ENCODE data around the gene CREB3L2.
"Not testable (repeated sequence)": the region's sequence is repeated elsewhere in the genome, so short reads cannot be mapped to it uniquely, and the experiment has no call there.

Gene CREB3L2

DNA sequence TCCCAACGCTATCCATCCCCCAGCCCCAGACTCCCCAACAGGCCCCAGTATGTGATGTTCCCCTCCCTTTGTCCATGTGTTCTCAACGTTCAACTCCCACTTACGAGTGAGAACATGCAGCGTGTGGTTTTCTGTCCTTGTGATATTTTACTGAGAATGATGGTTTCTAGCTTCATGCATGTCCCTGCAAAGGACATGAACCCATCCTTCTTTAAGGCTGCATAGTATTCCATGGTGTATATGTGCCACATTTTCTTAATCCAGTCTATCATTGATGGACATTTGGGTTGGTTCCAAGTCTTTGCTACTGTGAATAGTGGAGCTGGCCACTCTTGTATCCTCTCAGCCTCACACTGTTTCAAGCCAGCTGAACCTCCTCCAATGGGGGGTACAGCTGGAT is 33.5 kb downstream of the CREB3L2 start:
- DNase-seq (ENCODE audit: low read depth) = not testable (repeated sequence)

DNA sequence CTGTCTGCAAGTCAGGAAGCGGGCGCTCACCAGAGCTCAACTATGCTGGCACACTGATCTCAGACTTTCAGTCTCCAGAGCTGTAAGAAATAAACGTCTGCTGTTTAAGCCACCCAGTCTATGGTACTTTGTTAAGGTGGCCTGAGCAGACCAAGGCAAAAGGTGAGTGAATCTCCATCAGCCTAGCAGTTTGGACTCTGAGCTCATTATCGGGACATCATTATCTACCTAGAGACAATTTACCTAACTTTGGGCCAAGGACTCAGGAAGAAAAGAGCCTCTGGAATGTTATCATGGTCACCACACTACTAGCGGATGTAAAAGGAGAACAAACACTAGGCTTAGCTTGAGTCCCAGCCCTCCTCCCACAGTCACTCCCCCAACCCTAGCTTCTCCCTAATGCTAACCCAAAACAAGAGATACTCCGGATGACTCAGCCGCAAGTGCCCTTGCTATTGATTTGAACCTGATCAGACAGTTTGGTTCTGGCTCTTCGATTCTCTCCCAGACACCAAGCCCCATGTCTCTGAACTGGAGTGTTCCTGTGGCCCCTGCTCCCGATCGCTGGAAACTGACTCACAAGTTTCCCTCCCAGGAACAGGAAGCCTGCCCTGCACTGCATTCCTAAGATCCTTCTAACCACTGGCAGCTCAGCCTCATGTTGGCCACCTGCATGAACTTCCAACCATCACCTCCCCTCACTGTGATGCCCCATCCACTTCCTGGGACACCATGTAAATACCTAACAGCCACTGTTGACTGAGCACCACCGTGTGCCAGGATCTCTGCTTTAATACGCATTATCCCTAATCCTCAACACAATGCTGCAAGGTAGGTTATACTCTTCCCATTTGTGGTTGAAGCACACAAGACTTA is 34.5 kb downstream of the CREB3L2 start:
- DNase-seq (ENCODE audit: low read depth) = no peak

DNA sequence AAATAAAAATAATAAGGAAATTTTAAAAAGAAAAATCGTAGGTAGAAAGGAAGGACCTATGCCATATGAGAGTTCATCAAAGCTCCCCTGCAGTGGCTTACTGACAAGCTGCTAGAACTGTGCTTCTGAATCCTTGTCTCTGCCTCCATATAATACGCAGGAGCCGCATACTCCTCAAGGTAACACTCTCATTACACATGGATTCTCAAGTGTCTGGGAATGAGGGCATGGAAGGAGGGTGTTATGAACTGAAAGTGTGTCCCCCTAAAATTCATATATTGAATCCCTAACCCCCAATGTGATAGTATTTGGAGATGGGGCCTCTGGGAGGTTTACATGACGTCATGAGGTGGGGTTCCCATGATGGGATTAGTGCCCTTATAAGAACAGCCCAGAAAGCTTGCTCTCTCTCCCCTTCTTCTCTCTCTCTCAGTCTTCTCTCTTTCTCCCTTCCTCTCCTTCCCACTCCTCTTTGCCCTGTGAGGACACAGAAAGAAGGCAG is 35.2 kb downstream of the CREB3L2 start:
- no peak for DNase-seq (ENCODE audit: low read depth)

DNA sequence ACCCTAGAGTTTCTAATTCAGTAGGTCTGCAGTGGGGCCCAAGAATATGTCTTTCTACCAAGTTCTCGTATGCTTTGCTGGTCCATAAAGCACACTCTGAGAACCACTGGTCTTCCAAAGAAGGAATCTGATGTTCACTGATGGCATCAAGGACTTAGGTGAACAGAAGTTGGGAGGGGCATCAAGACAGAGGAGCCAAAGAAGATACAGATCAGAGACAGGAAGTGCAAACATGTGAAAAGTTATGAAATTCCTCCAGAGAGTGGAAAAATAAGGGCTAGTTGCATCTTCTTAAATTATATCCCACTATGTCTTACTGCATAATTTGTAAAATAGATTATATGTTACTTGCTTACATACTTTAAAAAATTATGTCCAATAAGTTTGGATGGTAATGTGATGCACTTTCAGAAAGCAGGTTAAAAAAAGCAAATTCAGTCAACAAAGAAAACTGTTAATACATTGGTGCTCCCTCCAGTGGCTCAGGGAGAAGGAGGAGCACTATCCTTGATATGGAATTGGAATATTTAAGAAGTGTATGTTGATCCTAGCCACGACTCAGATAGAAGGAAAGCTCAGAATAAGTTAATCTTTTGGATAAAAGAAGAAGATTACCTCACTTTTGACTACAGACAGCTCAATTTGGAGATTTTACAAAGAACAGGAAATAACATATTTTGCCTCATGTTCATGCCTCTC is 35.8 kb downstream of the CREB3L2 start:
- no peak for DNase-seq (ENCODE audit: low read depth)

DNA sequence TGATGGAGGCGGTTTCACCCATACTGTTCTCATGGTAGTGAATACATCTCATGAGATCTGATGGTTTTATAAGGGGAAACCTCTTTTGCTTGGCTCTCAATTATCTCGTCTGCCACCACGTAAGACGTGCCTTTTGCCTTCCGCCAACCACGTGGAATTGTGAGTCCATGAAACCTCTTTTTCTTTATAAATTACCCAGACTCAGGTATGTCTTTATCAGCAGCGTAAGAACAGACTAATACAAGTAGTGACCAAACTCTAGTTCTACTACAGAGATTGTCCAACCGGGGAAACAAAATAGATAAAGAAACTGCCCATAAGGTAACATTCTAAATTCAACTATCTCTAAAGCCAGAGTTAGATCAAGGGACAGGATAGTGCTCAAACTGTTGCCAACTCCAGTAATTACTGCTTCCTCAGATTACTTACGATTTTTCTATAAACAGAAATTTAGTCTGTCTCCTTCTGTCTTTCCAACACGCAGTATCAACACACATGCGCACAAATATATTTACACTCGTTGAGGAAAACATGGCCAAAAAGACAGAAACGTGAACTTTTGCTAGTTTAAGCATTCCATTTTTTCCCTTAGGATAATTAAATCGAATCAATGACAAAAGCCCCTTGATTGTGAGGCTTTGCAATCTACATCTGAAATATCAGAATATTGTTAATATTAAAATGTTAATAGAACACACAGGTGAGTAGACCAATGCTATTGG is 36.9 kb downstream of the CREB3L2 start:
- DNase-seq (ENCODE audit: low read depth) = no peak

DNA sequence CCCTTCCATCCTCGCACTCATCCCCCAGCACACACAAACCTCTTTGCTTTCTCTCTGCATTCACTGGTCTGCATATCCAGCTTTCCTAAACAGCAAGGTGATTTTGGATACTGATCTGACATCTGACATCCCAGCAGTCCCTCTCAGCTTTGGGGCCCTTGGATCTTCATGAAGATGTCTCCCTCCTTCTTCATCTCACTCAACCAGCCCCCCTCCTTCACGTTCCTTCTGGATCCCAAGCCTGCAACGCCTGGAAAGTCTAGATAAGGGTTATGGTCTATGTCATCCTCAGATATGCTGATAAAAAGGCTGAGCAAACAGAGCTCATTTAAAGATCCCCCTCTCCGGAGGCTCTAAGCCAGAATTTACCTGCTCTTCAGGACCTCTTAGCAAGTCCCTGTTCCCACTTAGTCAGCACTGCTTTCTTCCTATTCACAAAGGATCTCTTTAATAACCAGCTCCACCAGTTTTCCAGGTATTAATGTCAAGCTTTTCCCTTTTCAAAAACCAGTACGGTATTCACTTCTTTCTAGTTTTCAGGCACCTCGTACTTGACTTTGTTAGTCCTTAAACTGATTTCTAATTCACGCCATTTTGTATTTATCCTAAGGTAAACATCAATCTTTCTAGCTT is 38.9 kb downstream of the CREB3L2 start:
- DNase-seq (ENCODE audit: low read depth) = no peak

DNA sequence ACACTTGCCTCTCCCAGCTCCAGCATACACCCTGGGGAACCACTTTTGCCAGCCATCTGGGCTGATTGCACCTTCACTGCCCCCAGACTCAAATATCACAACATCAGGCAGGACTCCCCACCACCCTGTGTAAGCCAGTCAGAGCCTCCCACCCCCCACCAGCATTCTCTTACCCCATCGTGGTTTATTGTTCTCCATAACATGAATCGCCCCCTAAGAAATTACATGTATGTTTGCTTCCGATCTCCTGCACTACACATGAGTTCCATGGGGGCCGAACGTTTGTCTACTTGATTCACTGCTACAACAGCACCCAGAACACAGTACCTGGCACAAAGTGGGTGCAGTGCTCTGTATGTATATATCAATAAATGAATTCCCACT is 39.4 kb downstream of the CREB3L2 start:
- DNase-seq (ENCODE audit: low read depth) = no peak

DNA sequence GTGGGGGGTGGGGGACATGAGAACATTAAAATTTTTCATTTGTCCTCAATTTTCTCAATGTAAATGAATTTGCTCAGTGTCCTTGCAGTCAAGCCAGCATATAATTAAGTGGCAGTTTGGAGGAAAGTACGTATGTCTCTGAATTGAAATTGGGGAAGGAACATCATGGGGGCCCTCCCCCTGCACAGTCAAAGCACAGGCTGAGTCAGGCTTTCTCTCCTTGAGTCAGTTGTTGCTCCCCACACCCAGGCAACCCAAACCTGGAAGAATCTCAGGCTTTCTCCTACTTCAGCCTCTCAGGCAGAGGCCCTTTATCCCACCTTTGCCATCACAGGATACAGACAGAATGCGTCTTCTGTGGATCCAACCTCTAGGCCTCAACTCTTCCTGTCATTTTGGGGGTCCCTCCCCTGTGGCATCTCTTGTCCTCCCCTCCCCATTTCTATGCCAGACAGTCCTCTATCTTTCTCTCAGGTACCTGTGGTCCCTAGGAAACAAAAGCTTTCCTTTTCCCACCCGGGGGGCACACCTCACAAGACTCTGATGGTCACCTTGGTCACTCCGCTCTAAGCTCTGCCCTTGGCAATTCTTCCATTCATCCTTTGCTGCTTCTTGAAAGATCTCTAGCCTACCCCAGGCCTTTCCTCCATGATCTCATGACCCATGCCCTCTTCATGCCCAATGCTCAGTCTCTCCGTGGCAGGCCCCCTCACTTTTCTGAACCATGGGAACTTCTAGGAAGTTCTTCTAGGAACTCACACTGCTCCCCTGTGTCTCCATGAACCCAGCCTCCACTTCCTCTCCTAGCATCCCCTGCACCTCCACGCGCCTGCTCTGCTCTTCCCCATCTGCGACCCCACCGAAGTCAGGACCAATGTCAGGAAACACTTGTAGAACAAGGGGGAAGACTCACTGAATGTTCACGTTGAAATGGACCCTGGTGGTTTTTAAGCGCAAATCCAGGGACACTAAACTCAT is 40.4 kb downstream of the CREB3L2 start:
- DNase-seq (ENCODE audit: low read depth) = no peak

DNA sequence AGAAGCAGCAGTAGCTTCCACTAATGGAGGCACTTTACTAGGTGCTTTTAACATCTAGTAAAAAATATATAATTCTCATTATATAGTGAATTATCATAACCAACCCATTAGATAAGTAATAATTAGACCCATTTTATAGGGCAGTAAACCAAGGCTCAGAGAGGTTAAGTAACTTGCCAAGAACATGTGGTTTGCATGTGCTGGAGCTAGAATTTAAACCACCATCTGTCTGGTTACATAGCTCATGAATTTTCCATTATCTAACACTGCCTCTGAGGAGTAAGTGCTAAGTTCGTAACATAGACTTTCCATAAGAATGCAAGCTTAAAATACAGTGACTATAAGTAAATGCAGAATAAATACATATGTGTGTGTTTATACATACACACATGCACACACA is 41.9 kb downstream of the CREB3L2 start:
- DNase-seq (ENCODE audit: low read depth) = no peak

DNA sequence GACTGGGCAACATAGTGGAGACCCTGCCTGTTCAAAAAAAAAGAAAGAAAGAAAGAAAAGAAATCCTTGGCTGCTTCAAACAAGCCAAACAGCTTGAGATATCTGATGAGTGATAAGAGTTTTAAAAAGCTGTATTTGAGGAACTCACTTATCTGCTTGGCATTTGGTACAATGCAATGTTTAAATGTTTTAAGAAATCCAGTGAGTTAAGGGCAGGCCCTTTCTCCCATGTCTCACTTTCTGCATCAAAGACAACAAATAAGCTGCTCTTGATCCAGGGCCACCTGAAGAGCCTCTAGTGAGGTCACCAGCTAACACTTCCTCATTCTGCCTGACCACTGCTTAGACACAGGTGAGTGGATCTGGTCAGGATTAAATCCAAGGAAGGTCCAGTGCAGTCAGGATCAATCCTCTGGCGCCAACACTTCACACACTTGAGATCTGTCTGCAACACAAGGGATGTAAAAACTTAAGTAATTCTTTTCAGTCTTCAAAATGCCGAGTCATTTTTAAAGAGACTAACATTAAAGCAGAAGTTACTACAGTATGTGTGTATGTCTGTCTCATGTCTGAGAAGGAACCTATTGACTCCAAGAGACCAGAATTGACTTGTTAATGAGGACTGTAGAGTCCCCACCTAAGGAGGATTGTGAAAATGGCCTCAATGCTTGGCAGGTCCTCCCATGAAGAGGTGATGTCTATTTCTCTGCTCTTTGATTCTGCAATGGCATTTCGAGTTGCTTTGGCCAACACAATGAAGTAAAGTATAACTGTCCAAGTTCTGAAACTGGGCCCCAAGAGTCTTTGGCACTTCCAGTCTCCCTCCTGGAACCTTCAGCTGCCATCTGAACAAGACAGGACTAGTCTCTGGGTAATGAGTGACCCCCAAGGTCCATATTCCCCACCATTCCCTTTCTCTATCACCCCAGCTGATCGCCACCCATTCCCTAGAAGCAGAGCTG is 43.1 kb downstream of the CREB3L2 start:
- no peak for DNase-seq (ENCODE audit: low read depth)

DNA sequence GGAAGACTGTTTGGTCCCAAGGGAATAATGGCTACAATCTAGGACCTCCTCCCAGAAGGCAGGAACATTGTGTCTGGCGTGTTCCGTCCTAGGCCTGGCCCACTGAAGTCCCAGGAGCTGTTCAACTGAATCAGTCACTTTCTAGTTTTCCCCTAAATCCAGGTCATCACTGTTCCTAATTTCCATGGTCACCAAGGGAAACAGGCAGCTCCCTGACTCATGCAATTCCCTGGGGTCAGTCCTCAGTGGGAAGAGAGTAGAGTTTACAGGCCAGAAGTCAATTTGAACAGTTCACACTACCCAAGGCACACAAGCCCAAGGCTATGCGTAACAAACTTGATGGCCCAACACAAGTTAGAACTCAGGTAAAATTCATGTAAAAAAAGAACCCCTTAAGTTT is 44.0 kb downstream of the CREB3L2 start:
- no peak for DNase-seq (ENCODE audit: low read depth)

DNA sequence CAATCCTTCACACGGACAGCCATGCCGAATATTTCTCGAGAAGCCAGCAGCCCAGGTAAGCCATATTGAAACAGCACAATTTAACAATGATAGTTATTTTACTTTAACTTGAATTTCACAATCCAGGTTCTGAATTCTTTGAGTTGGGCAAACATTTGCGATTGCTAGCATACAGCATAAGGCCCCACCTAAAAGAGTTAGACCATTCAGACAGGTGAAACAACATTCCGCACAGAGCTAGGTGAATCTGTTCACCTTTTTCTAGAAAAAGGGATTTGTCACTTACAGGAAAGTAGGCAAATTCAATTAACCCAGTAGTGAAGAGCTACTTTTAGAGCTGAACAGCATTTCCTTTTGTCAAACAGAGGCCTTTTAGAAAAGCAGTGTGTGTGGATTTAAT is 45.3 kb downstream of the CREB3L2 start:
- DNase-seq (ENCODE audit: low read depth) = no peak

DNA sequence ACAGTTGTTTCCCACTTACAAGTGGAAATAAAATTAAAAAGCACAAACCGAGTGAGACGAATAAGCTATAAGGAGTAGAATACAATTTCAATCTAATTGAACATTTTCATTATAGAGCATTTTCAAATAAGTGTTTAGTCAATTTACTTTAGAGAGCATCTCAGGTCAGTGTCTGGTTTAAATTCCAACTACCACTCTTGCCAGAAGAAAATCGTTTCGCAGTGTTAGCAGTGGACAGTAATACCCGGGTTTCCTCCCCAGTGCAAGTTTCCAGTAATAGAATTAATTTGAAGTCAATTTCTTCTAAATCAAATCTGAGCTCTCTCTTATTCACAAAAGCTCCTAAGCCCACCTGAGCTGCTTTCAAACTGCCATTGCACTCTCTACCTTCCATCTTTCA is 45.7 kb downstream of the CREB3L2 start:
- DNase-seq (ENCODE audit: low read depth) = no peak

DNA sequence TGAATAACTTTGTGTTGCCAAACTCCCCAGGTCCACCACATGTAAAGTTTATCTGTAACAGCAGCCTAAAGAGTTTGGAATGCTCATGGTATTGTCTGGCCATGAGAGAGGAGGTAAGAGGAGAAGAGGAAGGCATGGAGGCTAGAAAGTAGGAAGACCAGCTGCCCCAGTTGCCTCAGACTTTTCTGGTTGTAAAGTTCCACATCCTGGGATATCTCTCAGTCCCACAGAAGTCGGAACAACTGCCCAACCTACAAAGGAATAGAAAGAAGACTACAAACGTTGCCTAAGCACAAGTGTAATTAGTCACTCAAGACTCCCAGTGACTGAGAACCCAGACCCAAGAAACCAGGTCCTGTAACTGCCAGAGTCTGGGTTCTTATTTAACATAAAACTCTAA is 47.3 kb downstream of the CREB3L2 start:
- DNase-seq (ENCODE audit: low read depth) = no peak

DNA sequence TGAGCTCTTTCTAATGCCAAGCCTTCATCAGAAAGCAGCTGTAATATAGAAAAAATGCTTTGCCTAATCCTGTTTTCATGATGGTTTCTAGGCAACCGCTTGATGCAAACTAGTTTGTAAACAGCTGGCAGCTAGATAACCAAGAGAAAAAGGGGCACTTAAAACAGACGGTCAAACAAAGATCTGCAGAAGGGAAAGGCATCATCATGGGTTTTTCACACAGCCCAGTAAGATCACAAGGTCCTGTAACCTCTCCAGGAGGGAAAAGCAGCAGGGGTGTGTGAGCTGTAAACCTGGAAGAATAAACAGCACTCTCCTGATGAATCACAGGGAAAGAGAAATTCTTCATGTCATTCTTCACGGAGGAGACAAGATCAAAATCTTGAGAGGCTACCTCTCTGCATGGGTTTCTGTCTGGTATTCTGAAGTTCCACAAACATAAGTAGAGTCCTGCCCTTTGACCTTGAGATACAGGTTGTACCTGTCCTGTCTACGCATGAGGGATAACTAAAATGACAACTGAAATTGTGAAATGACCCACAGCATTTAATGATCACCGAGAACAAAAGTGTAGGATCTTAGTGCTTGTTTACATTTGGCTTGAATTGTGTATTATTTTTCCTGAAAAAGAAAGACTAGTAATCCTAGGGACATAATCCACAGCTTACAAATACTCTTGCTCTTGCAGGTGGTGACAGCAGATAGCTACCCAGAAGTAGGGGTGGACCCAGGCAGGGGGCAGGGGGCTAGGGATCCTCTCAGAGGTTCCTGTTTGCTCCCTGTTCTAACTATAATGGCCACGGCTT is 48.0 kb downstream of the CREB3L2 start:
- no peak for DNase-seq (ENCODE audit: low read depth)

DNA sequence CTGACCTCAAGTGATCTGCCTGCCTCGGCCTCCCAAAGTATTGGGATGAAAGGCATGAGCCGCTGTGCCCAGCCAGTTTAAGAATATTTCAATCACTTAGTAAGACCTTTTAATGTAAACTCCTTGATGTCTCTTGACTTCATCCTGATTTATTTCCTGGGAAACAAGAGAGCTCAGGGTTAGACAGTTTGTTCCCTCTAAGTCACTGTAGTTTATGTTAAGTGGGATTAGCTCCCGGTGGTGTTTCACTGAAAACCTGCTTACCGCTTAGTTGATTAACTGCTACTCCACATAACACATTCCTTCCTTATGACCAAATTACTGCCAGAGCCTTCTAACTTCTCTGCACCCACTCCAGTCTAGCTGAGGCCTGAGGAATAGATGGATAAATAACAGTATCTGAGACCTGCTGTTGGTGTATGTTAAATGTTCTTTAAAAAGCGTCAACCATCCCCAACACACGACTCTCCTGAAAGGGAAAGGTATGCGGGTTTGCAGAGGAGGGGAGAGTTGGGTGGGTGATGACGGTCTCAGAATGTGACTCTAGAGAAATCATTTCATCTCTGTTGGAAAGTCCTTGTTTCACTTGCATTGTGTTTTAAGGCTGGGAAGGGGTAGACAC is 48.7 kb downstream of the CREB3L2 start:
- DNase-seq (ENCODE audit: low read depth) = no peak

DNA sequence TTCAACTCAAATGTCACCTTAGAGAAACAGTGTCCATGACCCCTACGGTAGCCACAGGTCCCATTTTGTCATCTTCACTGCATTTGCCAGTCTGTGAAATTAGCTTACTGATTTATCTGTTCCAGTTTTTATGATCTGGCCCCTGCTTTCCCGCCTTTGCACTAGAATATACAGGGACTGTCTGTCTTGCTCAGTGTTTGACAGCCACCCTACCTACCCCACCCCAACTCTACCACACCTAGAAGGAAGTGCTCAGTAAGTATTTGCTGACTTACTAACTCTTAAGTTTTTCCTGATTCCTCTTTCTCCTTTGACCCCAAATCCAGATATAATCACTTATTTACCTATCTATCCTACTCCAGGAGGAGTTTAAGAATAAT is 49.5 kb downstream of the CREB3L2 start:
- DNase-seq (ENCODE audit: low read depth) = no peak

DNA sequence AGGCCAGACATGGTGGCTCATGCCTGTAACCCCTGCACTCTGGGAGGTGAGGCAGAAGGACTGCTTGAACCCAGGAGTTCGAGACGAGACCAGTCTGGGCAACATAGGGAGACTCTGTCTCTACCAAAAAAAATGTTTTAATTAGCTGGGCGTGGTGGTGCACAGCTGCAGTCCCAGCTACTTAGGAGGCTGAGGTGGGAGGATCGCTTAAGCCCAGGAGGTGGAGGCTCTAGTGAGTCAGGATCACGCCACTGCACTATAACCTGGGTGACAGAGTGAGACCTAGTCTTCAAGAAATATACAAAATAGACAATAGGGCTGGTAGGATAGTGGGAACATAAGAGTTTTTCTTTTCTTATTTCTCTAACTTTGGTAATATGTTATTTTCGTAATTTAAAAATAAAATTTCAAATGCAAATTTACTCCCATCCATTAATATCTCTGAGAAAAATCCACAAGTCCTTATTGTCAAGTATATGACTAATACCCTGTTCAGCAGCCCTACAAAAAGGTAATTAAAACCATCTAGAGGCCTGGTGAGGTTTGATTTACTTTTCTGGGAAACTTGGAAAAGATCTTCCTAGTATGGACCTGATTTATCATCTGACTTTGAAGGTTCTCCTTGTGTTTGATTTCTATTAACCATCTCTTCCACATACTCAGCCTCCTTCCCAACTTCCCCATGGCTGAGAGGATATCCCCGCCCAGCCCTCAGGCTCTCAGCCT is 50.0 kb downstream of the CREB3L2 start:
- no peak for DNase-seq (ENCODE audit: low read depth)
